ENCODE results near the gene TFDP1.

Gene TFDP1

GRCh38 chr13:113638806-113639205 lies 54.3 kb downstream of the TFDP1 start:
- no peak for DNase-seq (ENCODE audit: low read depth)
- TF ChIP-seq CTCF (conservative IDR thresholded peaks at IDR 0.05; ENCODE audit: low read depth, low read length): no peak
- no peak overlapping the region for H3K4me3 ChIP-seq (ENCODE audit: low read depth, low read length)

- no peak for TF ChIP-seq CTCF (conservative IDR thresholded peaks at IDR 0.05; ENCODE audit: low read depth, low read length)
Observed at GRCh38 chr13:113639616-113640262, 55.2 kb downstream of the TFDP1 start.

GRCh38 chr13:113641426-113641825 lies 56.9 kb downstream of the TFDP1 start:
- no peak for DNase-seq (ENCODE audit: low read depth)
- no peak for TF ChIP-seq CTCF (conservative IDR thresholded peaks at IDR 0.05; ENCODE audit: low read depth, low read length)

More at GRCh38 chr13:113639616-113640262, 55.2 kb downstream of the TFDP1 start:
- DNase-seq (ENCODE audit: low read depth): no peak
- no peak overlapping the region for H3K4me3 ChIP-seq (ENCODE audit: low read depth, low read length)

GRCh38 chr13:113642563-113642962 lies 58.0 kb downstream of the TFDP1 start:
- DNase-seq (ENCODE audit: low read depth): no peak
- no peak for TF ChIP-seq CTCF (conservative IDR thresholded peaks at IDR 0.05; ENCODE audit: low read depth, low read length)
- H3K4me3 ChIP-seq (ENCODE audit: low read depth, low read length): no peak overlapping the region

More at GRCh38 chr13:113641426-113641825, 56.9 kb downstream of the TFDP1 start:
- no peak overlapping the region for H3K4me3 ChIP-seq (ENCODE audit: low read depth, low read length)

GRCh38 chr13:113643593-113643992 lies 59.0 kb downstream of the TFDP1 start:
- no peak for TF ChIP-seq CTCF (conservative IDR thresholded peaks at IDR 0.05; ENCODE audit: low read depth, low read length)
- no peak overlapping the region for H3K4me3 ChIP-seq (ENCODE audit: low read depth, low read length)
- DNase-seq (ENCODE audit: low read depth): peak; percentile 9

GRCh38 chr13:113644800-113645199 lies 60.2 kb downstream of the TFDP1 start:
- no peak for DNase-seq (ENCODE audit: low read depth)
- no peak overlapping the region for H3K4me3 ChIP-seq (ENCODE audit: low read depth, low read length)
- TF ChIP-seq CTCF (conservative IDR thresholded peaks at IDR 0.05; ENCODE audit: low read depth, low read length): no peak

- no peak overlapping the region for H3K4me3 ChIP-seq (ENCODE audit: low read depth, low read length)
- DNase-seq (ENCODE audit: low read depth): no peak
- no peak for TF ChIP-seq CTCF (conservative IDR thresholded peaks at IDR 0.05; ENCODE audit: low read depth, low read length)
Observed at GRCh38 chr13:113645329-113645728, 60.8 kb downstream of the TFDP1 start.

Data from choroid plexus epithelial cell (primary cell).